ENCODE measurements around the gene BARX2. TPM values are rescaled to one million over a fixed set of nuclear protein-coding genes. Genes with fewer than 3 reads are reported as not detected.

BARX2 gene
- total and polyA plus RNA-seq, 2 of the 4 experiments (the other 2 are of a cell fraction) = not detected

DNA sequence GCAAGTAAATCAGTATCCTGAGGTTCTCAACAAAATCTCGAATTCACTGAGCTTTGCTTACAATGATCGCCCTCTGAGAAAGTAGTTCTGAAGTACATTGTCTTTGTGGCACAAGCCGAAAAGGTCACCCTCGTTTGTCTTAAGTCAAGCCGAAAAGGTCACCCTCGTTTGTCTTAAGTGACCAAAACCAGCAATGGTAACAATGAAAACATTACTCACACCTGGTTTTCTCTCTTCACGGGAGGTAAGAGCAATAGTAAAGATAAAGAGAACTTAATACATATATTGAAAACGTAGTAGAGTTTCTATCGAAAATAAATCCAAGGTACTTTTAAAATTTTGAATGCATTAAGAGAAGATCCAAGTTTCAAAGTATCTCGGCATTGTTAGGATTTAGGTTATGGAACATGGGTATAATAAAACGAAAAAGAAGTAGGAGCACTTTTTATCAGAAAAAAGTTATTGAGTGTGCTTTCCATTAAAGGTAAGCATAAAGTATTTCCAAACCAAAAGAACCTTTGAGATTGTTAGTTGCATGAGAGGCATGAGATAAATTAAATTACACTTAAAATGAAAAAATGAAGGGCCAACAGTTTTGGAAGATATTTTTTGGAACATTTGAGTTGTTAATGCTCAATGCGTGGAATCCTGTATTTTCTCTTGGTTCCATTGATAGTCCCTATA lies 1.2 kb downstream of the BARX2 start:
- no peak overlapping the region for H4K8ac ChIP-seq (ENCODE audit: low read depth in 2 of 2, low read length in 2 of 2)
- 70% methylated on average over 2 of the region's 12 CpGs; no CpG with 5 or more reads in 1 of the 2 experiments for WGBS, 2 experiments (ENCODE audit: extremely low coverage in 2 of 2, insufficient read length in 1 of 2)
- no peaks in the 10 kb centered on the region for H3K36me3 ChIP-seq (ENCODE audit: control insufficient read depth, insufficient read depth, low read length)
- ATAC-seq (ENCODE audit: low read depth) (no peak), DNase-seq (no peak)
- no peak overlapping the region for H3K14ac ChIP-seq (replicated peaks; ENCODE audit: low read depth, low read length)
- no peak overlapping the region for H3K56ac ChIP-seq (ENCODE audit: extremely low read depth, insufficient read depth, low read length)
- no peak overlapping the region for H2BK120ac ChIP-seq (ENCODE audit: low read depth, low read length)
- H3K79me1 ChIP-seq (ENCODE audit: low read depth in 1 of 2, low read length in 2 of 2) = no peaks in the 10 kb centered on the region
- no peak overlapping the region for H2BK5ac ChIP-seq (ENCODE audit: low read depth, low read length, poor library complexity, severe bottlenecking)
- H3K27ac ChIP-seq (ENCODE audit: insufficient read depth, low read length) = no peak overlapping the region
- peaks cover 2% of the 10 kb centered on the region; the same call in 1 of the 2 replicates for H3K4me1 ChIP-seq (ENCODE audit: control insufficient read depth, insufficient read depth, low read length)
- no peak overlapping the region for H3K9ac ChIP-seq (ENCODE audit: low read depth, low read length)
- H3K18ac ChIP-seq (ENCODE audit: low read depth, low read length) = no peak overlapping the region
- peaks cover 58% of the 10 kb centered on the region for H3K27me3 ChIP-seq (ENCODE audit: control insufficient read depth, insufficient read depth, low read length)
- no peak overlapping the region for H2AFZ ChIP-seq (replicated peaks; ENCODE audit: low read length, poor library complexity)
- H3K9me1 ChIP-seq (ENCODE audit: insufficient read depth, low read length) = no peaks in the 10 kb centered on the region
- dilution Hi-C loops (cut with HindIII; ENCODE audit: low sequenced_read_pairs, unreplicated experiment) (no loop called here), intact Hi-C loops (cut with micrococcal nuclease) (loop anchor here (5.0 kb wide), 1 partner anchor 321 kb away; no protein-coding TSS in a partner anchor), in situ Hi-C loops (cut with MboI; ENCODE audit: low sequenced_read_pairs) (loop anchor here (5.0 kb wide), 1 partner anchor 321 kb away; no protein-coding TSS in a partner anchor)
- H3K23ac ChIP-seq (ENCODE audit: low read depth, low read length) = no peak overlapping the region
- BruUV-seq (replicated peaks) = no TSS peak
- no peak overlapping the region for H3K4me3 ChIP-seq (ENCODE audit: insufficient read depth, low read depth, low read length)
- no peak overlapping the region for H4K5ac ChIP-seq (ENCODE audit: low read depth, low read length)
- ChIA-PET POLR2A (ENCODE audit: unreplicated experiment) (interaction anchor here (0.6 kb wide), 1 partner anchor 252 kb away, joined by 3 read pairs; no protein-coding TSS in a partner anchor), CTCF (interaction anchor here (0.6 to 1.0 kb wide), 2 partner anchors 32 to 45 kb away, joined by 3 to 5 read pairs; no protein-coding TSS in a partner anchor)
- H4K91ac ChIP-seq (ENCODE audit: insufficient read depth, low read depth, low read length) = no peak overlapping the region
- no peaks in the 10 kb centered on the region for H3K9me3 ChIP-seq (ENCODE audit: control insufficient read depth, insufficient read depth, low read length)
- no peak overlapping the region for H2AK5ac ChIP-seq (ENCODE audit: low read depth, low read length)
- H2BK20ac ChIP-seq (ENCODE audit: low read depth, low read length) = no peak overlapping the region
- no peak overlapping the region for H3K4ac ChIP-seq (ENCODE audit: low read depth, low read length)
- H2BK15ac ChIP-seq (ENCODE audit: low read depth, low read length) = no peak overlapping the region
- TF ChIP-seq MAZ (IDR thresholded peaks at IDR 0.05; ENCODE audit: borderline replicate concordance, low read depth, low read length) (no peak), RAD21 (IDR thresholded peaks at IDR 0.05; ENCODE audit: low read length) (no peak)
- H3K4me2 ChIP-seq (ENCODE audit: low read depth, low read length) = no peak overlapping the region
- H2AK9ac ChIP-seq (replicated peaks; ENCODE audit: low read depth, low read length, poor library complexity) = no peak overlapping the region
- no peaks in the 10 kb centered on the region for H4K20me1 ChIP-seq (ENCODE audit: insufficient read depth, low read length)

Data from IMR-90 (cell line).